SK-N-SH (cell line): ENCODE measurements around the gene TMEM176A. TPM values are rescaled to one million over a fixed set of nuclear protein-coding genes. Genes with fewer than 3 reads are reported as not detected.

Experiments
- CTCF ChIA-PET: fragments of 300-600, 350-600 bp; formaldehyde crosslinking; extraction: SDS; loops from one replicate; lab custom pipeline; 2021; lab: Yijun Ruan, JAX
- POLR2A ChIA-PET: fragments of 350-600 bp; sonication (Branson Sonifier 250); formaldehyde crosslinking; extraction: SDS; loops from one replicate; lab custom pipeline; 2020; ENCODE audit warnings: antibody characterized with exemption, inconsistent platforms; lab: Yijun Ruan, JAX
- DNase-seq: peaks from one replicate; pipeline ENCODE4 v3.0.0; 2012
- H2AFZ ChIP-seq: fragments of 200-600 bp; sonication (generic); 2 replicates; pipeline ENCODE4 v1.8.1; 2016; ENCODE audit warnings: antibody characterized with exemption, mild to moderate bottlenecking, low read depth
- H3F3A ChIP-seq: fragments of 200-600 bp; sonication (generic); replicated peaks from 2 replicates; pipeline ENCODE3; 2016; ENCODE audit warnings: antibody characterized with exemption, mild to moderate bottlenecking; ENCODE audit not compliant: insufficient read depth
- H3K27ac ChIP-seq, 2 experiments: fragments of 200-500 bp in 1 of 2; fragments of 200-600 bp in 1 of 2; sonication (Bioruptor generic) in 1 of 2; sonication (generic), shearing (Covaris generic) in 1 of 2; 2 replicates each; pipeline versions ENCODE4 v1.5.1 to v1.6.1; 2014 to 2016; ENCODE audit warnings: low read depth in 2 of 2, inconsistent platforms in 1 of 2, low read length in 1 of 2, mild to moderate bottlenecking in 1 of 2, mixed read lengths in 1 of 2
- H3K27me3 ChIP-seq: fragments of 200-600 bp; sonication (generic), shearing (Covaris generic); 2 replicates; pipeline ENCODE4 v1.6.1; 2016; ENCODE audit warnings: mixed run types; ENCODE audit not compliant: insufficient read depth
- H3K36me3 ChIP-seq, 2 experiments: fragments of 200-500 bp in 1 of 2; fragments of 200-600 bp in 1 of 2; sonication (Bioruptor generic) in 1 of 2; sonication (generic) in 1 of 2; replicated peaks in 1 of 2; 2 replicates each; pipeline versions ENCODE3 to v1.5.1; 2014 to 2016; ENCODE audit warnings: low read length in 1 of 2, mild to moderate bottlenecking in 1 of 2; ENCODE audit not compliant: insufficient read depth in 2 of 2, control insufficient read depth in 1 of 2
- H3K4me1 ChIP-seq, 2 experiments: fragments of 200-500 bp in 1 of 2; fragments of 200-600 bp in 1 of 2; sonication (Bioruptor generic) in 1 of 2; sonication (generic), shearing (Covaris generic) in 1 of 2; 2 replicates each; pipeline versions ENCODE4 v1.5.1 to v1.6.1; 2014 to 2016; ENCODE audit warnings: low read depth in 1 of 2, low read length in 1 of 2, mixed run types in 1 of 2; ENCODE audit not compliant: insufficient read depth in 2 of 2, control insufficient read depth in 1 of 2
- H3K4me2 ChIP-seq: fragments of 200-600 bp; sonication (generic), shearing (Covaris generic); 2 replicates; pipeline ENCODE4 v1.6.1; 2017; ENCODE audit warnings: mixed run types
- H3K4me3 ChIP-seq, 2 experiments: fragments of 200-500 bp in 1 of 2; fragments of 200-600 bp in 1 of 2; sonication (Bioruptor generic) in 1 of 2; sonication (generic), shearing (Covaris generic) in 1 of 2; 2 replicates each; pipeline versions ENCODE4 v1.5.1 to v1.8.1; 2014 to 2016; ENCODE audit warnings: low read depth in 2 of 2, inconsistent platforms in 1 of 2, low read length in 1 of 2, mild to moderate bottlenecking in 1 of 2, mixed read lengths in 1 of 2, moderate library complexity in 1 of 2
- H3K79me2 ChIP-seq: fragments of 200-600 bp; sonication (generic); 2 replicates; pipeline ENCODE4 v1.8.1; 2017; ENCODE audit warnings: mild to moderate bottlenecking; ENCODE audit not compliant: insufficient read depth
- H3K9ac ChIP-seq: fragments of 200-600 bp; sonication (generic); 2 replicates; pipeline ENCODE4 v1.6.1; 2017; ENCODE audit warnings: mixed run types
- H3K9me2 ChIP-seq: fragments of 200-600 bp; sonication (generic); 2 replicates; pipeline ENCODE4 v1.6.1; 2017; ENCODE audit warnings: mixed run types
- H3K9me3 ChIP-seq: fragments of 200-600 bp; sonication (generic); 2 replicates; pipeline ENCODE4 v1.6.1; 2017; ENCODE audit warnings: mixed run types, mild to moderate bottlenecking, moderate library complexity
- H4K20me1 ChIP-seq: fragments of 200-600 bp; sonication (generic); 2 replicates; pipeline ENCODE4 v1.6.1; 2017; ENCODE audit warnings: mild to moderate bottlenecking, mixed run types; ENCODE audit not compliant: insufficient read depth
- CHD2 ChIP-seq: fragments of 150-350 bp; IDR thresholded peaks from 2 replicates; pipeline ENCODE4 v1.6.1; 2018; ENCODE audit warnings: low read length; ENCODE audit not compliant: partially characterized antibody
- ELF1 ChIP-seq: IDR thresholded peaks from 2 replicates; pipeline ENCODE4 v1.4.0; 2012
- GABPA ChIP-seq: IDR thresholded peaks from 2 replicates; pipeline ENCODE4 v1.4.0; 2012; ENCODE audit warnings: low read depth, mild to moderate bottlenecking
- GATA2 ChIP-seq: sonication (generic); formaldehyde crosslinking; IDR thresholded peaks from 2 replicates; pipeline ENCODE4 v1.5.0; 2020; ENCODE audit warnings: mild to moderate bottlenecking, missing genetic modification reagents
- MEF2A ChIP-seq: IDR thresholded peaks from 2 replicates; pipeline ENCODE4 v1.4.0; 2012; ENCODE audit warnings: low read depth, borderline replicate concordance
- NFIC ChIP-seq: IDR thresholded peaks from 2 replicates; pipeline ENCODE4 v1.4.0; 2012; ENCODE audit warnings: borderline replicate concordance
- NRF1 ChIP-seq: IDR thresholded peaks from 2 replicates; pipeline ENCODE4 v1.6.1; 2012; ENCODE audit warnings: low read depth, mild to moderate bottlenecking, low read length
- RXRA ChIP-seq: IDR thresholded peaks from 2 replicates; pipeline ENCODE4 v1.4.0; 2012; ENCODE audit warnings: low read depth, mild to moderate bottlenecking, borderline replicate concordance
- SIN3A ChIP-seq: IDR thresholded peaks from 2 replicates; pipeline ENCODE4 v1.6.1; 2012; ENCODE audit warnings: low read depth, mild to moderate bottlenecking, low read length, moderate library complexity, borderline replicate concordance
- WGBS: methylation state at CpG from one replicate; pipeline ENCODE4 v1.1.6; 2017; ENCODE audit warnings: low lambda C conversion rate; 5-methylcytosine and 5-hydroxymethylcytosine counted together
- polyA plus RNA-seq, 3 experiments: library from polyadenylated mRNA; depleted of rRNA; stranded (reverse); fragments of >200 nt; gene quantifications; 2 replicates each; pipeline ENCODE4 v1.2.3, GENCODE V29; 2012
- TF ChIP-seq, protein P1 (sequence below): IDR thresholded peaks from 2 replicates; pipeline ENCODE4; 2012
- TF ChIP-seq, protein P2 (sequence below): fragments of 200-600 bp; sonication (generic); IDR thresholded peaks from 2 replicates; pipeline ENCODE4 v1.6.1; 2017; ENCODE audit warnings: antibody characterized with exemption, mild to moderate bottlenecking, moderate library complexity

Gene TMEM176A
- polyA plus RNA-seq, 1 of the 3 experiments (the other 2 are of a cell fraction), result not detected

- no peak overlapping the region for H3K4me3 ChIP-seq
- no peaks in the 10 kb centered on the region for H3K9me3 ChIP-seq
- CTCF ChIA-PET, result interaction anchor here (0.7 to 1.7 kb wide), 2 partner anchors 16 to 28 kb away, joined by 3 to 5 read pairs; no protein-coding TSS in a partner anchor
- DNase-seq, result no peak
- H2AFZ ChIP-seq, result no peak overlapping the region
- H3K36me3 ChIP-seq, result no peaks in the 10 kb centered on the region
- WGBS, result 22% methylated on average over 3 of the region's 3 CpGs
- H3F3A ChIP-seq, result no peaks in the 10 kb centered on the region
- no peak for TF ChIP-seq NFIC
- TF ChIP-seq NRF1, result no peak
- no peak for TF ChIP-seq CHD2
- TF ChIP-seq, protein P1, sequence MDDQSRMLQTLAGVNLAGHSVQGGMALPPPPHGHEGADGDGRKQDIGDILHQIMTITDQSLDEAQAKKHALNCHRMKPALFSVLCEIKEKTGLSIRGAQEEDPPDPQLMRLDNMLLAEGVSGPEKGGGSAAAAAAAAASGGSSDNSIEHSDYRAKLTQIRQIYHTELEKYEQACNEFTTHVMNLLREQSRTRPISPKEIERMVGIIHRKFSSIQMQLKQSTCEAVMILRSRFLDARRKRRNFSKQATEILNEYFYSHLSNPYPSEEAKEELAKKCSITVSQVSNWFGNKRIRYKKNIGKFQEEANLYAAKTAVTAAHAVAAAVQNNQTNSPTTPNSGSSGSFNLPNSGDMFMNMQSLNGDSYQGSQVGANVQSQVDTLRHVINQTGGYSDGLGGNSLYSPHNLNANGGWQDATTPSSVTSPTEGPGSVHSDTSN, result no peak
- TF ChIP-seq GABPA, result no peak
- TF ChIP-seq ELF1, result no peak
- no peak for TF ChIP-seq RXRA
- TF ChIP-seq GATA2 (CRISPR knock-in tag), result no peak
- TF ChIP-seq, protein P2, sequence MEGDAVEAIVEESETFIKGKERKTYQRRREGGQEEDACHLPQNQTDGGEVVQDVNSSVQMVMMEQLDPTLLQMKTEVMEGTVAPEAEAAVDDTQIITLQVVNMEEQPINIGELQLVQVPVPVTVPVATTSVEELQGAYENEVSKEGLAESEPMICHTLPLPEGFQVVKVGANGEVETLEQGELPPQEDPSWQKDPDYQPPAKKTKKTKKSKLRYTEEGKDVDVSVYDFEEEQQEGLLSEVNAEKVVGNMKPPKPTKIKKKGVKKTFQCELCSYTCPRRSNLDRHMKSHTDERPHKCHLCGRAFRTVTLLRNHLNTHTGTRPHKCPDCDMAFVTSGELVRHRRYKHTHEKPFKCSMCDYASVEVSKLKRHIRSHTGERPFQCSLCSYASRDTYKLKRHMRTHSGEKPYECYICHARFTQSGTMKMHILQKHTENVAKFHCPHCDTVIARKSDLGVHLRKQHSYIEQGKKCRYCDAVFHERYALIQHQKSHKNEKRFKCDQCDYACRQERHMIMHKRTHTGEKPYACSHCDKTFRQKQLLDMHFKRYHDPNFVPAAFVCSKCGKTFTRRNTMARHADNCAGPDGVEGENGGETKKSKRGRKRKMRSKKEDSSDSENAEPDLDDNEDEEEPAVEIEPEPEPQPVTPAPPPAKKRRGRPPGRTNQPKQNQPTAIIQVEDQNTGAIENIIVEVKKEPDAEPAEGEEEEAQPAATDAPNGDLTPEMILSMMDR, result no peak
- H3K4me2 ChIP-seq, result no peak overlapping the region
- no peak overlapping the region for H3K27ac ChIP-seq
- H3K9me2 ChIP-seq, result no peaks in the 10 kb centered on the region
- H3K27me3 ChIP-seq, result 0 out of 2 replicates have a peak, but pooled peaks cover 12% of the 10 kb centered on the region
- H3K9ac ChIP-seq, result no peak overlapping the region
- no peaks in the 10 kb centered on the region for H4K20me1 ChIP-seq
- POLR2A ChIA-PET, result no interaction called here
- no peaks in the 10 kb centered on the region for H3K79me2 ChIP-seq
- peaks cover 0 to 20% of the 10 kb centered on the region in 2 experiments; a peak in 1 of 4 replicates for H3K4me1 ChIP-seq
Observed at GRCh38 chr7:150848561-150849115, 48.1 kb downstream of the TMEM176A start.

DNA sequence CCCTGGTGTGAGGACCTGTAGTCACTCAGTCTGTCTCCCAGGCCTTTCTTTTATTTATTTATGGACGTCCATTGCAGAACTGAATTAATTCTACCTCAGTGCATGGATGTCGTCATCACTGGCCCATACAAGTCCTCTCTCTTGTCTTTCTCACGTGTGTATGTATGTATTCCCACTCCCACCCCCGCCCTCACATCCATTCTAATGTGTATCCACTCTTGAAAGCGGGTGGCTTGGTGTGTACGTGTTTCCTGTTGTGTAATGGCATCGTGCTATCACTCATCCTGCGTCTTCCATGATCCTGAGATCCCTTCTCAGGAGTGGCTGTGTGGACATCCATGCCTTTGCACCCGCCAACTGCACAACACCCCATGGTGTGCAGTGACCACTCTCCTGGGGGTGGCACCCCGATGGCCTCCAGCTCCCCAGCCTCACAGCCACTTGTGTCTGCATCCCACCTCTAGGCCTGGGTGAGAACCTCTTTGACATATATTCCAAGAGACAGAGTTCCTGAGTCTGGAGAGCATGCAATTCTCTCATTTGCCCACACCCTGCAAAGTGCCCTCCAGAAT is 48.7 kb downstream of the TMEM176A start:
- no peak overlapping the region for H3K4me3 ChIP-seq
- no peaks in the 10 kb centered on the region for H3F3A ChIP-seq
- WGBS, result 36% methylated on average over 10 of the region's 10 CpGs
- ChIA-PET POLR2A (no interaction called here), CTCF (interaction anchor here (0.7 to 2.0 kb wide), 4 partner anchors 17 to 71 kb away, joined by 3 to 5 read pairs (median 4); no protein-coding TSS in a partner anchor)
- H2AFZ ChIP-seq, result no peak overlapping the region
- no peak for DNase-seq
- H3K9me2 ChIP-seq, result no peaks in the 10 kb centered on the region
- peaks cover 0 to 20% of the 10 kb centered on the region in 2 experiments; a peak in 1 of 4 replicates for H3K4me1 ChIP-seq
- peaks cover 12% of the 10 kb centered on the region; the same call in 1 of the 2 replicates for H3K27me3 ChIP-seq
- H4K20me1 ChIP-seq, result no peaks in the 10 kb centered on the region
- no peak overlapping the region for H3K4me2 ChIP-seq
- H3K79me2 ChIP-seq, result no peaks in the 10 kb centered on the region
- no peaks in the 10 kb centered on the region for H3K36me3 ChIP-seq
- TF ChIP-seq ELF1, result no peak
- no peak for TF ChIP-seq SIN3A
- no peak for TF ChIP-seq MEF2A
- TF ChIP-seq RXRA, result no peak
- no peak overlapping the region for H3K9ac ChIP-seq
- no peak overlapping the region for H3K27ac ChIP-seq
- no peaks in the 10 kb centered on the region for H3K9me3 ChIP-seq
